Measurements from ENCODE around the gene STAT5A.
"Not testable (repeated sequence)": the region's sequence is repeated elsewhere in the genome, so short reads cannot be mapped to it uniquely, and the experiment has no call there.

STAT5A gene

GRCh38 chr17:42309986-42310786 is 21.9 kb downstream of the STAT5A start:
- no peak for DNase-seq

GRCh38 chr17:42310787-42311215 is 22.5 kb downstream of the STAT5A start:
- DNase-seq = no peak

DNA sequence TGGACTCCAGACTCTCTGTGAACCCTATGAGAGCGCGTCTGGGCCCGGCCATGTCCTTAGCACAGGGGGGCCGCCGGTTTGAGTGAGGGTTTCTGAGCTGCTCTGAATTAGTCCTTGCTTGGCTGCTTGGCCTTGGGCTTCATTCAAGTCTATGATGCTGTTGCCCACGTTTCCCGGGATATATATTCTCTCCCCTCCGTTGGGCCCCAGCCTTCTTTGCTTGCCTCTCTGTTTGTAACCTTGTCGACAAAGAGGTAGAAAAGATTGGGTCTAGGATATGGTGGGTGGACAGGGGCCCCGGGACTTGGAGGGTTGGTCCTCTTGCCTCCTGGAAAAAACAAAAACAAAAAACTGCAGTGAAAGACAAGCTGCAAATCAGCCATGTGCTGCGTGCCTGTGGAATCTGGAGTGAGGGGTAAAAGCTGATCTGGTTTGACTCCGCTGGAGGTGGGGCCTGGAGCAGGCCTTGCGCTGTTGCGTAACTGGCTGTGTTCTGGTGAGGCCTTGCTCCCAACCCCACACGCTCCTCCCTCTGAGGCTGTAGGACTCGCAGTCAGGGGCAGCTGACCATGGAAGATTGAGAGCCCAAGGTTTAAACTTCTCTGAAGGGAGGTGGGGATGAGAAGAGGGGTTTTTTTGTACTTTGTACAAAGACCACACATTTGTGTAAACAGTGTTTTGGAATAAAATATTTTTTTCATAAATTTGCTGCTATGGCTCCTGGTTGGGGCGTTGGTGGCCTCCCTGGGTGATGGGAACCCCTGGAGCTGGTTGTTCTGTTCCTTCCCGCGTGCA is 23.1 kb downstream of the STAT5A start:
- DNase-seq = peak; percentile 88

- no peak for DNase-seq
These were observed 23.7 kb downstream of the STAT5A start for GRCh38 chr17:42312035-42312284.

- peak; percentile 75 for DNase-seq
These were observed 24.2 kb downstream of the STAT5A start for GRCh38 chr17:42312285-42313130.

- no peak for DNase-seq
These were observed 25.1 kb downstream of the STAT5A start for GRCh38 chr17:42313389-42313772.

- DNase-seq = no peak
These were observed 25.7 kb downstream of the STAT5A start for GRCh38 chr17:42313773-42314566.

- no peak for DNase-seq
These were observed 27.3 kb downstream of the STAT5A start for GRCh38 chr17:42315402-42316156.

- DNase-seq = no peak
These were observed 28.5 kb downstream of the STAT5A start for GRCh38 chr17:42316755-42317154.

GRCh38 chr17:42317266-42317845 is 29.1 kb downstream of the STAT5A start:
- DNase-seq = no peak

GRCh38 chr17:42317967-42318366 is 29.7 kb downstream of the STAT5A start:
- not testable (repeated sequence) for DNase-seq

GRCh38 chr17:42321555-42321954 is 33.3 kb downstream of the STAT5A start:
- DNase-seq = no peak

DNA sequence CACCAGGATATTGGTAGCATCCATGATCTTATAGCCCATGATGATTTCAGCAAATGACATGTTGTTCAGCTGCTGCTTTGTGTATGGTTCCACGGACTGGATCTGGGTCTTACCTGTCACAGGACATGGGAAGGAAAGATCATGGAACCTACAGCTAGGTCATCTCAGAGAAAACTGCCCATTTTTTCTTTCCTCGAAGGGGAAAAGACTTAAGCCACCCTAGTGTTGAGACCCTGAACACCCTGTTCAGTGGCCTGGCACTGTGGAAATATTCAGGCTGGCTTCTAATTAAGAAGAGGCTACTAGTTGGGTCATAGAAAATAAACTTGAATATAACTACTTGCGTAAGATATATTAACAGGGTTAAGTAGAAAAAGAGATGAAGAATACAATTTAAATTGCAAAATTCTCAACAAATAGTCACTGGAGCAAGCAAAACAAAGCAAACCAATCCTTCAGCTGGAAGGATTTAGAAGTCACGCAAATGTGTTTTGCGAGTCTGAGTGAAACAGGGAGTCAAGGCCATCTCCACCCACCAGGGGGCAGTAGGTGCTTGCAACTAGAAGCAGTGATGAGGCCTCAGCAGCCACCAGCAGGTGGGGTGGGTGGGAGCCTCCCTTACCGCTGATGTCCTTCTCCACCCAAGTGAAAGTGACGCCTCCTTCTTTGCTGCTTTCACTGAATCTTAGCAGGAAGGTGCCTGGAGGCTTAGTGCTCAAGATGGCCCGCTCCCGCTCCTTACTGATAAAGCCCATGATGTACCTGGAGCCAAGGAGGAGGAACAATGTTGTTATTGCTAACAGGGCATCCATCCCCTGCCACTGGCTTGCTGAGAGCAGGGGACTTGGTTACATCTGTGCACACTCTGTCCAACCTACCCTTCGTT is 34.3 kb downstream of the STAT5A start:
- DNase-seq = peak; percentile 66

DNA sequence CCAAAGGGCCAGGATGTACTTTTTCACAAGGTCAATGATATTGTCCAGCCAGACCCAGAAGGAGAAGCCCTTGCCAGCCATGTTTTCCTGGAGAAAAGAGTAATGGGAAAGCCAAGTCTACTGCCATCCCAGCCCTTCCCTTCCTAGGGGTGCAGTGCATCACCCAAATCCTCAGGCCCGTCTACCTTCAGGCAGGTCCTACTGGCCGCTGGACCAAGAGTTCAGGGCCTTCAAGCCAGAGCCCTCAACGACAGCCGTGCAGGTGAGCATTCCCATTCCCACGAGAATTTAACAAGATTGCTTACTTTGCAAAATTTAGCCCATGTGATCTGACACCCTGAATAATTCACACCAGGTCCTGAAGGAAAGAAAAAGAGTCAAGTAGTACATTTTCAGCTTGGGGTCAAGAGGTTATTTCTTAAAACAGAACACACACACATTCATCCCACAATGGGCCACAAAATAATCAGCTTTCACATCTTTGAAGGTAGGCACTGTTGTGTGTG is 35.0 kb downstream of the STAT5A start:
- no peak for DNase-seq

DNA sequence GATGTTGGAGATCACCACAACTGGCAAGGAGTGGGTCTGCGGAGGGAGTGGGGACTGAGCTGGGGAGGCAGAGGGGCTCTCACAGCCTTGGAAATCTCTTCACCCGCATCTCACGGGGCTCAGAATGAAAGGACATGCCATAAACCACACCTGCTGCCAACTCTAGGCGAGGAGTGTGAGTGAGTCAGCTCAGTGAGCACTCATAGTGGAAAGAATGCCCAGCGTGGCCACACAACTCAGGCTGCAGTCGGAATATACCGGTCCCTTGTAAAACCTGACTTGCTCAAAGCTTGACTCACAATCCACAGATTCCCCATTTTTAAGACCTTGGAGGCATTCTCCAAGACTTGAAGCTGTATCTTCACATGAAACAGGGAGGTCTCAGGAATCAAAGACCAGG is 36.7 kb downstream of the STAT5A start:
- DNase-seq = no peak

GRCh38 chr17:42329025-42329976 is 41.0 kb downstream of the STAT5A start:
- DNase-seq = no peak

- no peak for DNase-seq
These were observed 44.8 kb downstream of the STAT5A start for GRCh38 chr17:42333053-42333452.

GRCh38 chr17:42334677-42335076 is 46.4 kb downstream of the STAT5A start:
- DNase-seq = no peak

- no peak for DNase-seq
These were observed 49.1 kb downstream of the STAT5A start for GRCh38 chr17:42337442-42337841.
